ENCODE measurements around the gene MLF2.

MLF2 gene

GRCh38 chr12:6752921-6753771, at the start of gene MLF2:
MLF2 (minus strand) TSS chr12:6753141; CDS start chr12:6752334, 807 bp downstream.
- no peak for TF ChIP-seq CTCF (IDR thresholded peaks at IDR 0.05)
- peak; percentile 99 for DNase-seq (ENCODE audit: low spot score)
- peak within 1 kb of the TSS; percentile 95 to 97 for H3K27ac ChIP-seq
- peak within 1 kb of the TSS; percentile 92 for H3K4me3 ChIP-seq

GRCh38 chr12:6799147-6799546, 46.2 kb upstream of the MLF2 start:
- no peak overlapping the region for H3K4me3 ChIP-seq
- no peak overlapping the region for H3K27ac ChIP-seq
- DNase-seq (ENCODE audit: low spot score): no peak
- no peak for TF ChIP-seq CTCF (IDR thresholded peaks at IDR 0.05)

GRCh38 chr12:6796576-6796975, 43.6 kb upstream of the MLF2 start:
- DNase-seq (ENCODE audit: low spot score): no peak
- TF ChIP-seq CTCF (IDR thresholded peaks at IDR 0.05): no peak
- H3K27ac ChIP-seq: no peak overlapping the region

GRCh38 chr12:6795088-6795487, 42.1 kb upstream of the MLF2 start:
- H3K4me3 ChIP-seq: no peak overlapping the region
- no peak for DNase-seq (ENCODE audit: low spot score)
- no peak for TF ChIP-seq CTCF (IDR thresholded peaks at IDR 0.05)
- no peak overlapping the region for H3K27ac ChIP-seq

More at GRCh38 chr12:6796576-6796975, 43.6 kb upstream of the MLF2 start:
- no peak overlapping the region for H3K4me3 ChIP-seq

- DNase-seq (ENCODE audit: low spot score): no peak
- Histone ChIP-seq H3K27ac (peak overlapping the region in 1 of 2 donors; percentile 43), H3K4me3 (no peak overlapping the region)
- no peak for TF ChIP-seq CTCF (IDR thresholded peaks at IDR 0.05)
These were observed 39.7 kb upstream of the MLF2 start for GRCh38 chr12:6792522-6793201.

GRCh38 chr12:6791931-6792520, 39.1 kb upstream of the MLF2 start:
- TF ChIP-seq CTCF (IDR thresholded peaks at IDR 0.05): no peak
- H3K4me3 ChIP-seq: peak overlapping the region; percentile 25
- no peak for DNase-seq (ENCODE audit: low spot score)
- H3K27ac ChIP-seq: peak overlapping the region in 1 of 2 donors; percentile 43
